ENCODE data around the gene BTG3. TPM values are rescaled to one million over a fixed set of nuclear protein-coding genes. Genes with fewer than 3 reads are reported as not detected.

Gene BTG3
- total RNA-seq, 1 experiment from 2014 or later = 23.9 TPM

DNA sequence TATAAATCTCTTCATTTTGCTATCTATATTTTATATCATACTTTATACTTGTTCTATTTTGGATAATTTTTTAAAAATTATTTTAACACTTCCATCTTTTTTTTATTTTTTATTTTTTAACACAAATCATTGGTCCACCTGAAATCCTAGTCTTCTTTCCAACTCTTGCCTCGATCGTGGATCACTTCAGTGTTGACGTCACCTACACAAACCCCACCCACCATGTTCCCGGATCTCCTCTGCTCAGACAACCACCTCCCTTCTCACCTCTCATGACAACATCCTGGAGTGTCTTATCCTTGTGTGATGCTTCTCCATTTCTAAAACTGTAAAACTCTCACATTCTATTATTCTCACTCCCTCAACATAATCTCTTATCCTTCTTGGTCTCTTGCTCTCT, 34.1 kb upstream of the BTG3 start:
- no peak for TF ChIP-seq ZNF263 (CRISPR knock-in tag; IDR thresholded peaks at IDR 0.05; ENCODE audit: low read depth)
- no peak for TF ChIP-seq ZNF317 (CRISPR knock-in tag; IDR thresholded peaks at IDR 0.05; ENCODE audit: borderline replicate concordance, low read depth)
- TF ChIP-seq ZNF416 (CRISPR knock-in tag; IDR thresholded peaks at IDR 0.05) = no peak
- TF ChIP-seq, protein P1, sequence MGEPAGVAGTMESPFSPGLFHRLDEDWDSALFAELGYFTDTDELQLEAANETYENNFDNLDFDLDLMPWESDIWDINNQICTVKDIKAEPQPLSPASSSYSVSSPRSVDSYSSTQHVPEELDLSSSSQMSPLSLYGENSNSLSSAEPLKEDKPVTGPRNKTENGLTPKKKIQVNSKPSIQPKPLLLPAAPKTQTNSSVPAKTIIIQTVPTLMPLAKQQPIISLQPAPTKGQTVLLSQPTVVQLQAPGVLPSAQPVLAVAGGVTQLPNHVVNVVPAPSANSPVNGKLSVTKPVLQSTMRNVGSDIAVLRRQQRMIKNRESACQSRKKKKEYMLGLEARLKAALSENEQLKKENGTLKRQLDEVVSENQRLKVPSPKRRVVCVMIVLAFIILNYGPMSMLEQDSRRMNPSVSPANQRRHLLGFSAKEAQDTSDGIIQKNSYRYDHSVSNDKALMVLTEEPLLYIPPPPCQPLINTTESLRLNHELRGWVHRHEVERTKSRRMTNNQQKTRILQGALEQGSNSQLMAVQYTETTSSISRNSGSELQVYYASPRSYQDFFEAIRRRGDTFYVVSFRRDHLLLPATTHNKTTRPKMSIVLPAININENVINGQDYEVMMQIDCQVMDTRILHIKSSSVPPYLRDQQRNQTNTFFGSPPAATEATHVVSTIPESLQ (CRISPR knock-in tag; IDR thresholded peaks at IDR 0.05) = no peak
- no peak for TF ChIP-seq ESRRA (CRISPR knock-in tag; IDR thresholded peaks at IDR 0.05; ENCODE audit: borderline replicate concordance)
- TF ChIP-seq CBFB (CRISPR knock-in tag; IDR thresholded peaks at IDR 0.05; ENCODE audit: low read depth) = no peak
- TF ChIP-seq, protein P2, sequence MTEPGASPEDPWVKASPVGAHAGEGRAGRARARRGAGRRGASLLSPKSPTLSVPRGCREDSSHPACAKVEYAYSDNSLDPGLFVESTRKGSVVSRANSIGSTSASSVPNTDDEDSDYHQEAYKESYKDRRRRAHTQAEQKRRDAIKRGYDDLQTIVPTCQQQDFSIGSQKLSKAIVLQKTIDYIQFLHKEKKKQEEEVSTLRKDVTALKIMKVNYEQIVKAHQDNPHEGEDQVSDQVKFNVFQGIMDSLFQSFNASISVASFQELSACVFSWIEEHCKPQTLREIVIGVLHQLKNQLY (CRISPR knock-in tag; IDR thresholded peaks at IDR 0.05) = no peak
- ChIA-PET CTCF (no interaction called here), POLR2A (no interaction called here)
- H3K36me3 Mint-ChIP-seq = peaks cover 7% of the 10 kb centered on the region
- ATAC-seq = no peak
- peaks cover 19% of the 10 kb centered on the region for H3K9me3 Mint-ChIP-seq
- H3K27me3 Mint-ChIP-seq (ENCODE audit: low read depth) = 0 out of 2 replicates have a peak, but pooled peaks cover 2% of the 10 kb centered on the region
- no peak overlapping the region for H3K27ac Mint-ChIP-seq
- DNase-seq (ENCODE audit: low spot score) = no peak
- H3K4me3 Mint-ChIP-seq = no peak overlapping the region
- peaks cover 4% of the 10 kb centered on the region for H3K4me1 Mint-ChIP-seq

DNA sequence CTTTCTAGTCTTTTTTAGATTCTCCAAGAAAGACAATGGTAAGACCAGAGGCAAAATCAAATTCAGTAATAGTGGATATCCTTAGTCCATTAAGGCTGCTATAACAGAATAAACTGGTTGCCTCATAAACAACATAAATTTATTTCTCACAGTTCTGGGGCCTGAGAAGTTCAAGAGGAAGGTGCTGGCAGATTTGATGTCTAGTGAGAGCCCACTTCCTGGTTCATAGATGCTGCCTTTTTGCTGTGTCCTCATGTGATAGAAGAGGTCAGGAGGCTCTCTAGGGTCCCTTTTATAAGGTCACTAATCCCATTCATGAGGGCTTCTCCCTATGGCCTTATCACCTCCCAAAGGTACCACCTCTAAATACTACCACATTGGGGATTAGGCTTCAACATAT, 31.5 kb upstream of the BTG3 start:
- H3K27ac Mint-ChIP-seq = no peak overlapping the region
- CTCF ChIA-PET = no interaction called here
- ATAC-seq (no peak), DNase-seq (ENCODE audit: low spot score) (no peak)
- H3K36me3 Mint-ChIP-seq = peaks cover 14% of the 10 kb centered on the region
- H3K4me3 Mint-ChIP-seq = no peak overlapping the region
- POLR2A ChIA-PET = no interaction called here
- TF ChIP-seq MXD4 (CRISPR knock-in tag; IDR thresholded peaks at IDR 0.05; ENCODE audit: borderline replicate concordance) (no peak), NFYB (CRISPR knock-in tag; conservative IDR thresholded peaks at IDR 0.05; ENCODE audit: low read depth) (no peak)
- TF ChIP-seq, protein P3, sequence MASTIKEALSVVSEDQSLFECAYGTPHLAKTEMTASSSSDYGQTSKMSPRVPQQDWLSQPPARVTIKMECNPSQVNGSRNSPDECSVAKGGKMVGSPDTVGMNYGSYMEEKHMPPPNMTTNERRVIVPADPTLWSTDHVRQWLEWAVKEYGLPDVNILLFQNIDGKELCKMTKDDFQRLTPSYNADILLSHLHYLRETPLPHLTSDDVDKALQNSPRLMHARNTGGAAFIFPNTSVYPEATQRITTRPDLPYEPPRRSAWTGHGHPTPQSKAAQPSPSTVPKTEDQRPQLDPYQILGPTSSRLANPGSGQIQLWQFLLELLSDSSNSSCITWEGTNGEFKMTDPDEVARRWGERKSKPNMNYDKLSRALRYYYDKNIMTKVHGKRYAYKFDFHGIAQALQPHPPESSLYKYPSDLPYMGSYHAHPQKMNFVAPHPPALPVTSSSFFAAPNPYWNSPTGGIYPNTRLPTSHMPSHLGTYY (CRISPR knock-in tag; IDR thresholded peaks at IDR 0.05) = no peak
- H3K9me3 Mint-ChIP-seq = peaks cover 38% of the 10 kb centered on the region
- no peaks in the 10 kb centered on the region for H3K4me1 Mint-ChIP-seq
- 0 out of 2 replicates have a peak, but pooled peaks cover 2% of the 10 kb centered on the region for H3K27me3 Mint-ChIP-seq (ENCODE audit: low read depth)

DNA sequence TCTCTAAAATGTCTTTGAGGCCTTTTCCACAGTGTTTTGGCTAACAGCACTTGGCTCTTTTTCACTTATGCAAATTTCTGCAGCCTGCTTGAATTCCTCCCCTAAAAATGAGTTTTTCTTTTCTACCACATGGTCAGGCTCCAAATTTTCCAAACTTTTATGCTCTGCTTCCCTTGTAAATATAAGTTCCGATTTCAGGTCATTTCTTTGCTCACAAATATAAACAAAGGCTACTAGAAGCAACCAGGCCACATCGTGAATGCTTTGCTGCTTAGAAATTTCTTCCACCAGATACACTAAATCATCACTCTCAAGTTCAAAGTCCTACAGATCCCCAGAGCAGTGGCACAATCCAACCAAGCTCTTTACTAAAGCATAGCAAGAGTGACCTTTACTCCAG, 28.1 kb upstream of the BTG3 start:
- Mint-ChIP-seq H3K27ac (no peak overlapping the region), H3K27me3 (ENCODE audit: low read depth) (0 out of 2 replicates have a peak, but pooled peaks cover 2% of the 10 kb centered on the region), H3K4me3 (no peak overlapping the region), H3K9me3 (peaks cover 25% of the 10 kb centered on the region), H3K36me3 (peaks cover 9% of the 10 kb centered on the region), H3K4me1 (no peaks in the 10 kb centered on the region)
- ATAC-seq (no peak), DNase-seq (ENCODE audit: low spot score) (no peak)
- TF ChIP-seq FOXK1 (CRISPR knock-in tag; IDR thresholded peaks at IDR 0.05) = no peak
- no peak for TF ChIP-seq TCF7 (CRISPR knock-in tag; IDR thresholded peaks at IDR 0.05; ENCODE audit: low read depth)
- POLR2A ChIA-PET = no interaction called here
- CTCF ChIA-PET = no interaction called here

DNA sequence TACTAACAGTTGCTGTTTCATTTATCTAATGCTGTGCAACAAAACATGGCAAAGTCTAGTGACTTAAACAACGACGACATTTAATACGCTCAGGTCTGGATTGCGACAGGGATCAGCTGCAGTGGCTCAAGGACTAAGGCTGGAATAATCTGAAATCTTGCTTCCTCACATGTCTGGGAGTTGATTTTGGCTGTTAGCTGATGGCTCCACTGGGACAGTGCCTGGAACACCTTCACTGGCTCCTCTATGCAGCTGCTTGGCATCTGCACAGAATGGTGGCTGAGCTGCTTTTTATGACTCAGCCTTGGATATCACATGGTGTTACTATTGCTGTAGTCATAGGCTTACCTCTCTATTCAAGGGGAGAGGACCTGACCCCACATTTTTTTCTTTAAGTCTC, 24.0 kb upstream of the BTG3 start:
- Mint-ChIP-seq H3K36me3 (peaks cover 9% of the 10 kb centered on the region), H3K27ac (no peak overlapping the region), H3K4me3 (no peak overlapping the region), H3K27me3 (ENCODE audit: low read depth) (no peaks in the 10 kb centered on the region), H3K9me3 (peaks cover 21% of the 10 kb centered on the region), H3K4me1 (no peaks in the 10 kb centered on the region)
- POLR2A ChIA-PET = interaction anchor here (0.7 kb wide), 1 partner anchor 434 kb away, joined by 7 read pairs; no protein-coding TSS in a partner anchor
- DNase-seq (ENCODE audit: low spot score) (no peak), ATAC-seq (no peak)
- CTCF ChIA-PET = no interaction called here
- TF ChIP-seq NR3C1 (CRISPR knock-in tag; conservative IDR thresholded peaks at IDR 0.05; ENCODE audit: low read depth) = no peak
- no peak for TF ChIP-seq ZBTB21 (CRISPR knock-in tag; IDR thresholded peaks at IDR 0.05; ENCODE audit: borderline replicate concordance)
- TF ChIP-seq KAT7 (CRISPR knock-in tag; IDR thresholded peaks at IDR 0.05; ENCODE audit: borderline replicate concordance) = no peak
- no peak for TF ChIP-seq NFE2L1 (CRISPR knock-in tag; IDR thresholded peaks at IDR 0.05)
- TF ChIP-seq, protein P4, sequence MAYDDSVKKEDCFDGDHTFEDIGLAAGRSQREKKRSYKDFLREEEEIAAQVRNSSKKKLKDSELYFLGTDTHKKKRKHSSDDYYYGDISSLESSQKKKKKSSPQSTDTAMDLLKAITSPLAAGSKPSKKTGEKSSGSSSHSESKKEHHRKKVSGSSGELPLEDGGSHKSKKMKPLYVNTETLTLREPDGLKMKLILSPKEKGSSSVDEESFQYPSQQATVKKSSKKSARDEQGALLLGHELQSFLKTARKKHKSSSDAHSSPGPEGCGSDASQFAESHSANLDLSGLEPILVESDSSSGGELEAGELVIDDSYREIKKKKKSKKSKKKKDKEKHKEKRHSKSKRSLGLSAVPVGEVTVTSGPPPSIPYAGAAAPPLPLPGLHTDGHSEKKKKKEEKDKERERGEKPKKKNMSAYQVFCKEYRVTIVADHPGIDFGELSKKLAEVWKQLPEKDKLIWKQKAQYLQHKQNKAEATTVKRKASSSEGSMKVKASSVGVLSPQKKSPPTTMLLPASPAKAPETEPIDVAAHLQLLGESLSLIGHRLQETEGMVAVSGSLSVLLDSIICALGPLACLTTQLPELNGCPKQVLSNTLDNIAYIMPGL (CRISPR knock-in tag; IDR thresholded peaks at IDR 0.05) = no peak
- TF ChIP-seq RORB (CRISPR knock-in tag; IDR thresholded peaks at IDR 0.05) = no peak
- no peak for TF ChIP-seq SMAD3 (CRISPR knock-in tag; IDR thresholded peaks at IDR 0.05; ENCODE audit: borderline replicate concordance)
- TF ChIP-seq, protein P5, sequence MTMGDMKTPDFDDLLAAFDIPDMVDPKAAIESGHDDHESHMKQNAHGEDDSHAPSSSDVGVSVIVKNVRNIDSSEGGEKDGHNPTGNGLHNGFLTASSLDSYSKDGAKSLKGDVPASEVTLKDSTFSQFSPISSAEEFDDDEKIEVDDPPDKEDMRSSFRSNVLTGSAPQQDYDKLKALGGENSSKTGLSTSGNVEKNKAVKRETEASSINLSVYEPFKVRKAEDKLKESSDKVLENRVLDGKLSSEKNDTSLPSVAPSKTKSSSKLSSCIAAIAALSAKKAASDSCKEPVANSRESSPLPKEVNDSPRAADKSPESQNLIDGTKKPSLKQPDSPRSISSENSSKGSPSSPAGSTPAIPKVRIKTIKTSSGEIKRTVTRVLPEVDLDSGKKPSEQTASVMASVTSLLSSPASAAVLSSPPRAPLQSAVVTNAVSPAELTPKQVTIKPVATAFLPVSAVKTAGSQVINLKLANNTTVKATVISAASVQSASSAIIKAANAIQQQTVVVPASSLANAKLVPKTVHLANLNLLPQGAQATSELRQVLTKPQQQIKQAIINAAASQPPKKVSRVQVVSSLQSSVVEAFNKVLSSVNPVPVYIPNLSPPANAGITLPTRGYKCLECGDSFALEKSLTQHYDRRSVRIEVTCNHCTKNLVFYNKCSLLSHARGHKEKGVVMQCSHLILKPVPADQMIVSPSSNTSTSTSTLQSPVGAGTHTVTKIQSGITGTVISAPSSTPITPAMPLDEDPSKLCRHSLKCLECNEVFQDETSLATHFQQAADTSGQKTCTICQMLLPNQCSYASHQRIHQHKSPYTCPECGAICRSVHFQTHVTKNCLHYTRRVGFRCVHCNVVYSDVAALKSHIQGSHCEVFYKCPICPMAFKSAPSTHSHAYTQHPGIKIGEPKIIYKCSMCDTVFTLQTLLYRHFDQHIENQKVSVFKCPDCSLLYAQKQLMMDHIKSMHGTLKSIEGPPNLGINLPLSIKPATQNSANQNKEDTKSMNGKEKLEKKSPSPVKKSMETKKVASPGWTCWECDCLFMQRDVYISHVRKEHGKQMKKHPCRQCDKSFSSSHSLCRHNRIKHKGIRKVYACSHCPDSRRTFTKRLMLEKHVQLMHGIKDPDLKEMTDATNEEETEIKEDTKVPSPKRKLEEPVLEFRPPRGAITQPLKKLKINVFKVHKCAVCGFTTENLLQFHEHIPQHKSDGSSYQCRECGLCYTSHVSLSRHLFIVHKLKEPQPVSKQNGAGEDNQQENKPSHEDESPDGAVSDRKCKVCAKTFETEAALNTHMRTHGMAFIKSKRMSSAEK (CRISPR knock-in tag; IDR thresholded peaks at IDR 0.05; ENCODE audit: borderline replicate concordance) = no peak
- no peak for TF ChIP-seq EMX1 (CRISPR knock-in tag; IDR thresholded peaks at IDR 0.05)

Measured in WTC11 (cell line).